Thoracic aorta (tissue), 2 donors: ENCODE results near the gene PHC3. TPM values are rescaled to one million over a fixed set of nuclear protein-coding genes. Genes with fewer than 3 reads are reported as not detected.
"Not testable (repeated sequence)": the region's sequence is repeated elsewhere in the genome, so short reads cannot be mapped to it uniquely, and the experiment has no call there.

ENCODE experiments used
- ATAC-seq: fragments of 150-250 bp; one replicate; pipeline ENCODE4 v1.8.0; 2017; ENCODE audit warnings: low read depth; ENCODE audit not compliant: insufficient number of reproducible peaks, low FRiP score
- DNase-seq: peaks from one replicate; pipeline ENCODE4 v3.0.0-alpha.2; 2020; ENCODE audit warnings: low spot score
- H3K27ac ChIP-seq, 2 donors: fragments of 200-600 bp; sonication (generic); 1 replicate in 1 of 2; 2 replicates in 1 of 2; pipeline ENCODE4 v1.5.1; 2016; ENCODE audit warnings: mild to moderate bottlenecking in 2 of 2, moderate library complexity in 2 of 2
- H3K27me3 ChIP-seq: fragments of 200-600 bp; sonication (generic); replicated peaks from 2 replicates; pipeline ENCODE4 v1.6.0; 2016; ENCODE audit warnings: mild to moderate bottlenecking; ENCODE audit not compliant: insufficient read depth
- H3K36me3 ChIP-seq: fragments of 200-600 bp; sonication (generic); one replicate; pipeline ENCODE4 v1.5.1; 2016
- H3K4me1 ChIP-seq, 2 donors: fragments of 200-600 bp; sonication (generic); 1 replicate in 1 of 2; 2 replicates in 1 of 2; pipeline versions ENCODE4 v1.5.1 to v1.6.0; 2016; ENCODE audit warnings: low read depth in 2 of 2, mild to moderate bottlenecking in 1 of 2; ENCODE audit not compliant: control insufficient read depth in 1 of 2
- H3K4me3 ChIP-seq: fragments of 200-600 bp; sonication (generic); 2 replicates; pipeline ENCODE4 v1.5.1; 2016; ENCODE audit warnings: mild to moderate bottlenecking
- H3K9me3 ChIP-seq: fragments of 200-600 bp; sonication (generic); 2 replicates; pipeline ENCODE4 v1.5.1; 2016
- total RNA-seq, 2 donors: library from RNA; depleted of rRNA; stranded (reverse); fragments of >200 nt; gene quantifications; one replicate each; pipeline versions ENCODE4 v1.1.0 to v1.2.3, GENCODE V29; 2016
- TF ChIP-seq, protein P1 (sequence below): fragments of 200-600 bp; sonication (generic); IDR thresholded peaks from one replicate; pipeline ENCODE4 v1.5.1; 2019; ENCODE audit warnings: antibody characterized with exemption

Gene PHC3
- total RNA-seq, 2 donors from 2014 or later: 78.0 to 123 TPM

DNA sequence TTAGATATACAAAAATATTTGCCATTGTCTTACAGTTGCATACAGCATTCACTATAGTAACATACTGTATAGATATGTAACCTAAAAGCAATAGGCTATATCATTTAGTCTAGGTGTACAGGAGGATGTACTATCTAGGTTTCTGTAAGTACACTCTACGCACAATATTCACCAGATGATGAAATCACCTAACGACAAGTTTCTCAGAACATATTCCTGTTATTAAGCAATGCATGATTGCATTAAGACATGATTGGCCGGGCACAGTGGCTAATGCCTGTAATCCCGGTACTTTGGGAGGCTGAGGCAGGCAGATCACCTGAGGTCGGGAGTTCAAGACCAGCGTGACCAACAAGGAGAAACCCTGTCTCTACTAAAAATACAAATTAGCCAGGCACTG is 26.2 kb upstream of the PHC3 start:
- no peaks in the 10 kb centered on the region for H3K4me1 ChIP-seq
- H3K27me3 ChIP-seq: no peaks in the 10 kb centered on the region
- H3K36me3 ChIP-seq: no peaks in the 10 kb centered on the region
- no peak overlapping the region for H3K27ac ChIP-seq
- no peak for DNase-seq
- TF ChIP-seq, protein P1, sequence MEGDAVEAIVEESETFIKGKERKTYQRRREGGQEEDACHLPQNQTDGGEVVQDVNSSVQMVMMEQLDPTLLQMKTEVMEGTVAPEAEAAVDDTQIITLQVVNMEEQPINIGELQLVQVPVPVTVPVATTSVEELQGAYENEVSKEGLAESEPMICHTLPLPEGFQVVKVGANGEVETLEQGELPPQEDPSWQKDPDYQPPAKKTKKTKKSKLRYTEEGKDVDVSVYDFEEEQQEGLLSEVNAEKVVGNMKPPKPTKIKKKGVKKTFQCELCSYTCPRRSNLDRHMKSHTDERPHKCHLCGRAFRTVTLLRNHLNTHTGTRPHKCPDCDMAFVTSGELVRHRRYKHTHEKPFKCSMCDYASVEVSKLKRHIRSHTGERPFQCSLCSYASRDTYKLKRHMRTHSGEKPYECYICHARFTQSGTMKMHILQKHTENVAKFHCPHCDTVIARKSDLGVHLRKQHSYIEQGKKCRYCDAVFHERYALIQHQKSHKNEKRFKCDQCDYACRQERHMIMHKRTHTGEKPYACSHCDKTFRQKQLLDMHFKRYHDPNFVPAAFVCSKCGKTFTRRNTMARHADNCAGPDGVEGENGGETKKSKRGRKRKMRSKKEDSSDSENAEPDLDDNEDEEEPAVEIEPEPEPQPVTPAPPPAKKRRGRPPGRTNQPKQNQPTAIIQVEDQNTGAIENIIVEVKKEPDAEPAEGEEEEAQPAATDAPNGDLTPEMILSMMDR: no peak
- ATAC-seq: no peak
- H3K4me3 ChIP-seq: no peak overlapping the region
- H3K9me3 ChIP-seq: no peaks in the 10 kb centered on the region

DNA sequence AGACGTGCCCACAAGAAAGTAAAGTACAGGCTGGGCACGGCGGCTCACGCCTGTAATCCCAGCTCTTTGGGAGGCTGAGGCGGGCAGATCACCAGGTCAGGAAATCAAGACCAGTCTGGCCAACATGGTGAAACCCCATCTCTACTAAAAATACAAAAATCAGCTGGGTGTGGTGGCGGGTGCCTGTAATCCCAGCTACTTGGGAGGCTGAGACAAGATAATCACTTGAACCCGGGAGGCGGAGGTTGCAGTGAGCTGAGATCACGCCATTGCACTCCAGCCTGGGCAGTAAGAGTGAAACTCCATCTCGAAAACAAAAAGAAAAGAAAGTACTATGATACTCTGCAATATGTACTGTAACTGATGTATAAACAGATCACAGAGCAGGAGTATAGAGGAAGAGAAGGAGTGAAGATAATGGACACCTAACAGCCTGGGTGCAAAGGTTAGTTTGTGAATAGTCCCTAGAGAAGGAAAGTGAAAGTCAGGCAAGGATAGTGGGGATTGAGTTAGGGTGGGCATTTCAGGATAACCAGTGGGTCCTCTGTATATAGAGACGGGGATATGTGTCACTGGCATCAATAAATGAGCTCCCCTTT is 24.7 kb upstream of the PHC3 start:
- H3K27me3 ChIP-seq, ATAC-seq, DNase-seq, H3K4me1 ChIP-seq, H3K36me3 ChIP-seq, H3K9me3 ChIP-seq, H3K4me3 ChIP-seq, H3K27ac ChIP-seq: not testable (repeated sequence)

DNA sequence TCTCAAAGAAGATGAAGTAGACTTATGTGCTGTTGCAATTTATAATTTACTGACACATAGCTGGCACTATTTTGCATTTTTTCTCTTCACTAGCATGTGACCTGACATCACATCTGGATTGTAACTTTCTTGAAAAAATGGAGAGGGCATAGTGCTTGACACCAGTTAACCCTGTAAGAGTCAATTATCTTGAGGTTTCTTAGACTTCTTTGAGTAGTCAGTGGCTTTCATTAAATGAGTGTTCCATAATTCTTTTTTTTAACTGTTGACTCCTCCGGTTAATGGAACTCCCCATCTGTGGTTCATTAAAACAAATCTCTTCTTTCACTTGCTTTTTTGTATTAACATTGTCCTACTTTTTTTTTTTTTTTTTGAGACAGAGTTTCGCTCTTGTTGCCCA is 23.8 kb upstream of the PHC3 start:
- DNase-seq (no peak), ATAC-seq (no peak)
- Histone ChIP-seq H3K4me3 (no peak overlapping the region), H3K36me3 (no peaks in the 10 kb centered on the region), H3K27ac (no peak overlapping the region), H3K27me3 (no peaks in the 10 kb centered on the region), H3K9me3 (no peaks in the 10 kb centered on the region), H3K4me1 (no peaks in the 10 kb centered on the region)
- TF ChIP-seq, protein P1: no peak

DNA sequence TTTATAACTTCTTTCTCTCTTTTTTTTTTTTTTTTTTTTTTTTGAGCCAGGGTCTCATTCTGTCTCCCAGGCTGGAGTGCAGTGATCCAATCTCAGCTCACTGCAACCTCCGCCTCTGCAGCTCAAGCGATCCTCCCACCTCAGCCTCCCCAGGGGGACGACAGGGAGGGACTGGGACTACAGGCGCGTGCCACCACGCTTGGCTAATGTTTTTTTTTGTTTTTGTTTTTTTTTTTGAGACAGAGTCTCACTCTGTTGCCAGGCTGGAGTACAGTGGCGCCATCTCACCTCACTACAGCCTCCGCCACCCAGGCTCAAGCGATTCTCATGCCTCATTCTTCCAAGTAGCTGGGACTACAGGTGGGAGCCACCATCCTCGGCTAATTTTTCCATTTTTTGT is 23.0 kb upstream of the PHC3 start:
- DNase-seq: no peak
- Histone ChIP-seq H3K36me3 (no peaks in the 10 kb centered on the region), H3K9me3 (no peaks in the 10 kb centered on the region), H3K27ac (no peak overlapping the region), H3K27me3 (no peaks in the 10 kb centered on the region), H3K4me1 (no peaks in the 10 kb centered on the region), H3K4me3 (no peak overlapping the region)
- no peak for ATAC-seq
- TF ChIP-seq, protein P1: no peak

DNA sequence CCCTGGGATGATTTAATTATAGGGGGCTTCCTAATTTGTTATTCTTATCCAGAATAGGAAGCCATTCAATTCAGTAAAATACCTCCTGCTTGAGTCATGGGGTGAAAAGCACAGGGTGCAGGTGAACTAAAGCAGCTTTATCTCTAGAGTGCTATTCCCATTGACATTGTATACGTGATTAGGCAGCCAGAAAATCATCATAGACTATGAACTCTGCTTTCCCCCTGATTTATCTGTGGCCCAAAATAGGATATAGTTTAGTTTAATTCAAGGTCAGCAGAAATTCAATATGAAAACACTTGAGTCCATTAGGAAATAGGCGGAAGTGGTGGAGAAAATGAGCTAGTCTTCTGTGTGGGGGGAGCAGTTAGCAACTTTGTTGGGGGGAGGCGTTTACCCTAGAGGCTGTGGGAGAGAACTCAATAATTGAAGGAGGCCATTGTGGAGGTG is 22.5 kb upstream of the PHC3 start:
- DNase-seq (no peak), ATAC-seq (no peak)
- H3K27me3 ChIP-seq: no peaks in the 10 kb centered on the region
- TF ChIP-seq, protein P1: no peak
- no peaks in the 10 kb centered on the region for H3K4me1 ChIP-seq
- H3K4me3 ChIP-seq: no peak overlapping the region
- H3K27ac ChIP-seq: no peak overlapping the region
- H3K36me3 ChIP-seq: no peaks in the 10 kb centered on the region
- H3K9me3 ChIP-seq: no peaks in the 10 kb centered on the region

DNA sequence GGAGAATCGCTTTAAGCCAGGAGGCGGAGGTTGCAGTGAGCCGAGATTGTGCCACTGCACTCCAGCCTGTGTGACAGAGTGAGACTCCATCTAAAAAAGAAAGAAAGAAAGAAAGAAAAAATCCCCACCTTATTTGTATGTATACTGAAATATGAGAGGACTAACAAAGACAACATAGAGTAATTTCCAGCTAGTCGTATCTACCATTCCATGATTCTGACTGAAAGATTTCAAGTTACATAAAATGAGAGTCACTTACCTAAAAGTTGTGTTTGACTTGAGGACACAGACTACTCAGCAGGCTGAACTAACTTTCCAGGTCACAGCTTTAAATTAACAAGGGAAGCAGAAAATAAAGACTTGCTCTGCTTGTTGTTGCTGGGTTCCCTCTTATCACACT is 21.9 kb upstream of the PHC3 start:
- Histone ChIP-seq H3K4me3 (no peak overlapping the region), H3K27me3 (no peaks in the 10 kb centered on the region), H3K9me3 (no peaks in the 10 kb centered on the region), H3K36me3 (no peaks in the 10 kb centered on the region), H3K27ac (no peak overlapping the region), H3K4me1 (no peaks in the 10 kb centered on the region)
- ATAC-seq: no peak
- TF ChIP-seq, protein P1: no peak
- DNase-seq: no peak
